ENCODE measurements around the gene REPIN1.

The REPIN1 gene

DNA sequence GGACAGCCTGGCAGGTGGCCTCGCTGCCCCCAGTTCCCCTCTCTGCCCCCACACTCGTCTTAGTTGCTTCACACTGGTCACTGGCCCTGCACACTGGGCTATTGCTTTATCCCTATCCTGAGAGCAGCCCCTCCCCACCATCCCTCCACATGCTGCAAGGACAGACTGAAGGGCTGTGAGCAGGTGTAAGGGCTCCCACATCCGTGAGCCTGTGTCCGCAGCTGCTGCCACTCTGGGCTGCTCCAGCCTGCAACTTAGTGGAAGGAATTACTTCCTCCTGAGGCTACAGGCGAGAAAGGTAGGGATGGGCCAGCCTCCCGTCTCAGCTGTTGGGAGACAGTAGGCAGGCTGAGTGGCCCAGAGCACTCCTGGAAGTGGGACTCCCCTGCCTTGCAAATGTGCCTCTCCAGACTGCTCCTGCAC, 31.0 kb upstream of the REPIN1 start:
- DNase-seq, result no peak

GRCh38 chr7:150338166-150338829, 30.3 kb upstream of the REPIN1 start:
- DNase-seq, result no peak

DNA sequence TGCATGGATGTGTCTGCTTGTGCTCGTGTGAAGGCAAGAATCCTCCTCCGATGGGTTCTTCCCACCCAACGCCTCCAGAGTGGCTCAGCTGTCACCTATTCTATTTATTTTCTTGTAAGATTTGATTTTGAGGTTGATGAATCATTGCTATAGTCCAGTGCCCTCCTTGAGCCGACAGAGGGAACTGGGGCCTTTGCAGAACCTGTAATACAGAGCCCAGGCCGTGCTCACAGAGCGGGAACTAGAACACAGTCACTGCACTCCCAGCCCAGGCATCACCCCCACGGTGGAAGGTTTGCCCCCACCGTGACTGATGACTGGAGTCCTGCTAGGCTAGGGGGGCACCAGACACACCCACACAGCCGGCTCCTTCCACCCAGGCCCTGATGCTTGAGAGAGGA, 29.2 kb upstream of the REPIN1 start:
- DNase-seq, result no peak

DNA sequence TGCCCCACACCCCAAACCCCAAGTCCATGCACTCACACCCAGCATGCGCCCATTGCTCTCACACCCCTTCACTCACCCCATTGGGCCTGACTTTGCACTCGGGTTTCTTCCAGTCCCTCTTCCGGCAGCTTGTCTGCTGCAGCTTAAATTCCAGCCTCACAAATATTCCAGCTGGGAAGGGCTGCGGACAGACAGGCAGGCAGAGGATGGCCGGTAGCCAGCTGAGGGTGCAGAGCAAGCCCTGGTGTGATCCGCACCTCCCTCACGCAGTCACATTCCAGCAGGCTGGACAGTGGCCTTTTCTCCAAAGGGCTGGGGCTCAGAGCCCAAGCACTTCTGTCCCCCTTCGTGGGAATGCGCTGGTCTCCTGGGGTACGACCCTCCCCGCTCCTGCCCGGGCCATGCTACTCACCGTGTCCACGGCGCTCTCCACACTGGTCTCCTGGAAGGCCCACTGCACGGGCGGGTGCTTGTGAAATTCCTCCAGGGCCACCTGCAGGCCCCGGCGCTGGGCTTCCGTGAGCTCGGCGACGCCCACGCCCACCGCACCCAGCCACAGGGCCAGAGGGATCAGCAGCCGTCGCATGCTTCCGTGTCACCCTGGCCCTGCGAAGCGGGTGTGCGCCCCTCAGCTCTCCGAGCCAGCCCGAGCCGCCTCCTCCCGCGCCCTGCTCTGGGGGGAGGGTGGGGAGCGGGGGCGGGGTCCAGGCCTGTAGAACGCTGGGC, 28.4 kb upstream of the REPIN1 start:
- no peak for DNase-seq

DNA sequence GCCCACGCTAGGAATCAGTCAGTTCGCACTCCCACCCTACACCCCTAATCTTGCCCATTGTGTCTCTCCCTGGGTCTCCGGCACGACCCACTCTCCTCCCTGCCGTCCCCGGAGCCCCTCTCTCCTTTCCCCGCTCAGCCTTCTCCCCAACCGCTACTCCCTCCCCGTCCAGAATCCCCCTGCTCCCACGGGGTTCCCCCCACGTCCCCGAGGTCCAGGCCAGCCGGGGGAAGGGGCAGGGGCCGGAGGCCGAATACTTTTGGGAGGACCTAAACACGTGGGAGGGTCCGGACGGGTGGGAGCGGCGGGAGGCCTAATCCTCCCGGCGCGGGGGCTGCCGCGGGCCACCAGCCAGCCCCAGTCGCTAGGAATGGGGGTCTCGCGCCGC, 27.8 kb upstream of the REPIN1 start:
- DNase-seq, result no peak

DNA sequence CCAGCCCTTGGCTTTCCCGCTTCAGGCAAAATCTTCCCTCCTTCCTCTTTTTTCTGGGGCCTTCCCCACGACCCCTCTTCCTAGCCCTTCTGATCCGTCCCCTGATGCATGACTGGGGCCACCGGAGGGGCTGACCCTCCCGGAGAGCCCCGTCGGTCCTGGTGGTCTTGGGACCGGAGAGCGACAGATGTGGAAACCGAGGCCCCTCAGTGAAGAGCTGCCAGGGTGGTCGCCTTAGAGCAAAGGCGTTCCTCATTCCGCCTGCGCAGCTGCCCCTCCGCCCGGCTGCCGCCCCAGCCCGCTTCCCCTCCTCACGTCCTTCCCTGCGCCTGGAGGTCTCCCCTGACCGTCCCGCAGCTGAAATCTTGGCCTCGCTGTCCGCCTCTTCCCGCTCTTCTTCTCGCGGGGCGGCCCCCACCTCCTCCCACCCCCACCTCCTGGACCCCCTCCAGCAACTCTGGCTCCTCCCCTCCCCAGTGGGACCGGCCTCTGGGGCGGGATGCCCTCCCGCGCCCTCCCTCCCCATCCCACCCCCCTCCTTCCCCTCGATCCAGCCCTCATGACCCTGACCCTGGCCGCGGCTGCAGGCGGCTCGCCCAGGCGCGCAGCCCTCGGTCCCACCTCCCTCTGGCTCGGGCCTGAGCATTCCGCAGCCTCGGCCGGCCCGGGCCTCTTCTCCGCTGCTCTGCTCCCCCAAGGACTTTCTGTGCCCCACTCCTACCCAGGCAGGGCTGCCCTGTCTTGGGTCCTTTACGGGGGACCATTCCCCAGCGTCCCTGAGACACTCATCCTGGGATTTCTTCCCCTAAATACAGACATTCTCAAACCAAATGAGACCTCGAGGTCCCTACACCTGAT, 27.1 kb upstream of the REPIN1 start, which contains the start of gene RARRES2:
TSS of gene RARRES2 (minus strand) at position 367 of the 858 bp plus-strand sequence. CDS start 1,020 bp downstream, outside the sequence.
- no peak for DNase-seq

GRCh38 chr7:150342121-150342408, 26.6 kb upstream of the REPIN1 start:
- DNase-seq, result no peak

GRCh38 chr7:150343225-150343624, 25.4 kb upstream of the REPIN1 start:
- no peak for DNase-seq

- DNase-seq, result no peak
Observed at GRCh38 chr7:150344299-150344698, 24.3 kb upstream of the REPIN1 start.

- DNase-seq, result no peak
Observed at GRCh38 chr7:150345012-150345411, 23.6 kb upstream of the REPIN1 start.

GRCh38 chr7:150346922-150347321, 21.7 kb upstream of the REPIN1 start:
- DNase-seq, result no peak

GRCh38 chr7:150351587-150352194, 16.9 kb upstream of the REPIN1 start:
- no peak for DNase-seq

GRCh38 chr7:150355666-150356059, 13.0 kb upstream of the REPIN1 start:
- DNase-seq, result no peak

- DNase-seq, result peak; percentile 37
Observed at GRCh38 chr7:150356265-150356897, 12.2 kb upstream of the REPIN1 start.

DNA sequence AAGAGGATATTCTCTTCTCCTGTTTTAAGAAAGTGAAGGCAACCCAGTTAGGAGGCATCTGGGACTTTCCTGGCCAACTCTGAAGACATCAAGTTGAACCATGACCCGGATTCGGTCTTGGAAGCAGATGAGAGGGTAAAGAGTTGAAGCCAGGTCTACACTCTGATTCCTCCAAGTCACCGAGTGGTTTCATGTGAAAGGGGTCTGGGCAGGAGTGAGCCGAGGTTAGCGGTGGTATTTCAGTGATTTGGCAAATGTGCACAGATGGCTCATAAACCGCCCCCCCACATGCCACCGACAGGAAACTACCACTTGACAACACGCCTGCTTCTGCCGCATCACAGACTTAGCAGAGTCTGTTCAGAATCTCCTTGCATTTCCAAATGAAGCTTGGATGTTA, 11.4 kb upstream of the REPIN1 start:
- DNase-seq, result no peak

DNA sequence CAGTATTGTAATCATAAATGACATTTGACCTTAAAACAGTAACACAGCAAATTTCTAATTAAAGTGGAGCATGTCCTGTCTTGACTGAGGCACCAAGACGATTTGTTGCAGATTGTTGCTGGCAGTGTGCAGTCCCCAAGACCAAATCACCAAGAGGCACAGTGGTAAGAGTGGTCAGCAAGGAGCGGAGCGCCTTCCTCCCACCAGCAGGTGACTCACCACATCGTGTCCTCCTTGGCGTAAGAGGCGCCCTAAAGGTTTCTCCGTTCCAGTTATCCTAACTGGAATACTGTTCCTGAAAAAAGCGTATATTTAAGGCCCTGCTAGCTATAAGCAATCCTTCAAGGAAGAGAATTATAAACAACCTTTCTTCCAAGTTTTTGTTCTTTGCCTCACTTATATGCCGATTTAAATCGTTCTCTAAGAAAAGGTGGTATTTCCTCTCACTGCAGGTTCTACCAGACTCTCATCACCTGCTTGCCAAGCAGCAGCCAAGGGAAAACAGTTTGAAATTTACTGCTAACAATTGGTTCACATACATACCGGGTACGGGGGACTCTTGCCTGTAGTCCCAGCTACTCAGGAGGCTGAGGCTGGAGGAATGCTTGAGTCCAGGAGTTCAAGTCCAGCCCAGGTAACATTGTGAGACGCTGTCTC, 10.7 kb upstream of the REPIN1 start:
- no peak for DNase-seq

DNA sequence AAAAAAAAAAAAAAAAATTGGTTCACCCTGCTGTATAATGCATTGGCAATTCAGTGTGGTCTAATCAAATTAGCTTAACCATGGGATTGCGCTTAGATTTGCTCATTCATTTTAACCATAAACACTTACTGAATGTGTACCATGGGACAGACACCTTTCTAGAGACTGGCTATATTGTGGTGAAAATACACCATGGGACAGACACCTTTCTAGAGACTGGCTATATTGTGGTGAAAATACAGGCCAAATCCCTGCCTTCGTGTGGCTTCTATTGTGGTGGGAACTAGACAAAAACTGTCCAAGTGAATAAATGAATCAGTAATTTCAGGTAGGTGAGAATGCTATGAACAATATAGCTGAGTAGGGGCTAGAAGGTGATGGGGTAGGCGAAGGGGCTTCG, 10.2 kb upstream of the REPIN1 start:
- no peak for DNase-seq

DNA sequence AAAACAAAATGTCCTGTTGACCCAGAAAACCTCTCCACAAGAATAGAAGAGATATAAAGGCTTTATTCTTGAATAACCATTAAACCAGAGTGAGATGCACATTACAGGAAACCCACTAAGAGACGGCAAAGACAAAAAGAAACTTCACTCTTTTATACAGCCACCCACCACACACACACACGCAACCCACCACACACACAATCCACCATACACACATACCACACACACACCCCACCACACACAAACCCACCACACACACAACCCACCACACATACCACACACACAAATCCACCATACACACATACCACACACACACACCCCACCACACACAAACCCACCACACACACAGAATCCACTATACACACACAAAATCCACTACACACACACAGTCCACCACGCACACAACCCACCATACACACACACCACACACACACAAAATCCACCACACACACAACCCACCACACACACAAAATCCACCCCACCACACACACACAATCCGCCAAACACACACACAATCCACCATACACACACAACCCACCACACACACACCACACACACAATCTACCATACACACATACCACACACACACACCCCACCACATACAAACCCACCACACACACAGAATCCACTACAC, 9.5 kb upstream of the REPIN1 start:
- DNase-seq, result no peak

DNA sequence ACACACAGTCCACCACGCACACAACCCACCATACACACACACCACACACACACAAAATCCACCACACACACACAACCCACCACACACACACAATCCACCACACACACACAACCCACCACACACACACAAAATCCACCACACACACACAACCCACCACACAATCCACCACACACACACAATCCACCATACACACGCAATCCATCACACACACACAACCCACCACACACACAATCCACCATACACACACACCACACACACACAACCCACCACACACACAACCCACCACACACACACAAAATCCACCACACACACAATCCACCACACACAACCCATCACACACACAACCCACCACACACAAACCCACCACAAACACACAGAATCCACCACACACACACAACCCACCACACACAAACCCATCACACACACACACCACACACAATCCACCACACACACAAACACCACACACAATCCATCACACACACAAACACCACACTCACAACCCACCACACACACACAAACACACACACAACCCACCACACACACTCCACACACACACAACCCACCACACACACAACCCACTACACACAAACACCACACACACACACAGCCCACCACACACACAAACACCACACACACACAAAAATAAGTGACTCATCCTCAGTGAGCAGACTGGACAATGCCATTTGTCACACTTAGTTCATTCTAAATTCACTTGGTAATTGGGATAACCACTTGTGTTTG, 8.8 kb upstream of the REPIN1 start:
- no peak for DNase-seq

GRCh38 chr7:150360363-150361058, 8.1 kb upstream of the REPIN1 start:
- no peak for DNase-seq

DNA sequence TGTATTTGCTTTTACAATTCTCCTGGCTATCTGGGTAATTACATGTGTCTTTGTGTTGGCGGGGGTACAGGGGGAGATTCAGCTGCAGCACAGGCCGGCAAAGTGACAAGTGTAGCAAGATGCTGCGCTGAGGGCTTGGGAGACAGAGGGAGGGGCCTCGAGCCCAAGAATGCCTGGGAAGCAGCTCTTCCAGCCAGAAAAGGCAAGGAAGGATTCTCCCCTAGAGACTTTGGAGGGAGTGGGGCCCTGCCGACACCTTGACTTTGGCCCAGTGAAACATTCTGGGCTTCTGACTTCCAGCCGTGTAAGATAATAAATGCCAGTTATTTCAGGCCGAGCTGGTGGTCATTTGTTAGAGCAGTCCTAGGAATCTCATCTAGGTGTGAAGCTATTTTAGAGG, 7.2 kb upstream of the REPIN1 start:
- no peak for DNase-seq
